DLD1 (cell line): ENCODE measurements around the gene ABCA6.
"Not testable (repeated sequence)": the region's sequence is repeated elsewhere in the genome, so short reads cannot be mapped to it uniquely, and the experiment has no call there.

Experiments used
- in situ Hi-C: cut with HindIII; loops from 2 replicates; pipeline ENCODE4 v1.10.0; 2017; ENCODE audit warnings: low sequenced_read_pairs

Gene ABCA6

DNA sequence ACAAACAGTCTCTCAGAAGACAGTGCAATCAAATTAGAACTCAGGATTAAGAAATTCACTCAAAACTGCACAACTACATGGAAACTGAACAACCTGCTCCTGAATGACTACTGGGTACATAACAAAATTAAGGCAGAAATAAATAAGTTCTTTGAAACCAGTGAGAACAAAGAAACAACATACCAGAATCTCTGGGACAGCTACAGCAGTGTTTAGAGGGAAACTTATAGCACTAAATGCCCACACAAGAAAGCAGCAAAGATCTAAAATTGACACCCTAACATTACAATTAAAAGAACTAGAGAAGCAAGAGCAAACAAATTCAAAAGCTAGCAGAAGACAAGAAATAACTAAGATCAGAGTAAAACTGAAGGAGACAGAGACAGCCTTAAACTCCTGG is 68.3 kb downstream of the ABCA6 start:
- in situ Hi-C loops = not testable (repeated sequence)

DNA sequence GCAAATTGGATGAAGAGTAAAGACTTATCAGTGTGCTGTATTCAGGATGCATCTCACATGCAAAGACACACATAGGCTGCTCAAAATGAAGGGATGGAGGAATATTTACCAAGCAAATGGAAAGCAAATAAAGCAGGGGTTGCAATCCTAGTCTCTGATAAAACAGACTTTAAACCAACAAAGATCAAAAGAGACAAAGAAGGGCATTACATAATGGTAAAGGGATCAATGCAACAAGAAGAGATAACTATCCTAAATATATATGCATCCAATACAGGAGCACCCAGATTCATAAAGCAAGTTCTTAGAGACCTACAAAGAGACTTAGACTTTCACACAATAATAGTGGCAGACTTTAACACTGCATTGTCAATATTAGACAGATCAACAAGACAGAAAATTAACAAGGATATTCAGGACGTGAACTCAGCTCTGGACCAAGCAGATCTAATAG is 68.9 kb downstream of the ABCA6 start:
- in situ Hi-C loops = not testable (repeated sequence)

DNA sequence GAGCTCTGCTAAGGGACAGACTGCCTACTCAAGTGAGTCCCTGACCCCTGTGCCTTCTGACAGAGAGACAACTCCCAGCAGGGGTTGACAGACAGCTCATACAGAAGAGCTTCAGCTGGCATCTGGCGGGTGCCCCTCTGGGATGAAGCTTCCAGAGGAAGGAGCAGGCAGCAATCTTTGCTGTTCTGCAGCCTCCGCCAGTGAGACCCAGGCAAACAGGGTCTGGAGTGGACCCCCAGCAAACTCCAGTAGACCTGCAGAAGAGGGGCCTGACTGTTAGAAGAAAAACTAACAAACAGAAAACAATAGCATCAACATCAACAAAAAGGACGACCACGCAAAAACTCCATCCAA is 70.5 kb downstream of the ABCA6 start:
- in situ Hi-C loops = not testable (repeated sequence)

DNA sequence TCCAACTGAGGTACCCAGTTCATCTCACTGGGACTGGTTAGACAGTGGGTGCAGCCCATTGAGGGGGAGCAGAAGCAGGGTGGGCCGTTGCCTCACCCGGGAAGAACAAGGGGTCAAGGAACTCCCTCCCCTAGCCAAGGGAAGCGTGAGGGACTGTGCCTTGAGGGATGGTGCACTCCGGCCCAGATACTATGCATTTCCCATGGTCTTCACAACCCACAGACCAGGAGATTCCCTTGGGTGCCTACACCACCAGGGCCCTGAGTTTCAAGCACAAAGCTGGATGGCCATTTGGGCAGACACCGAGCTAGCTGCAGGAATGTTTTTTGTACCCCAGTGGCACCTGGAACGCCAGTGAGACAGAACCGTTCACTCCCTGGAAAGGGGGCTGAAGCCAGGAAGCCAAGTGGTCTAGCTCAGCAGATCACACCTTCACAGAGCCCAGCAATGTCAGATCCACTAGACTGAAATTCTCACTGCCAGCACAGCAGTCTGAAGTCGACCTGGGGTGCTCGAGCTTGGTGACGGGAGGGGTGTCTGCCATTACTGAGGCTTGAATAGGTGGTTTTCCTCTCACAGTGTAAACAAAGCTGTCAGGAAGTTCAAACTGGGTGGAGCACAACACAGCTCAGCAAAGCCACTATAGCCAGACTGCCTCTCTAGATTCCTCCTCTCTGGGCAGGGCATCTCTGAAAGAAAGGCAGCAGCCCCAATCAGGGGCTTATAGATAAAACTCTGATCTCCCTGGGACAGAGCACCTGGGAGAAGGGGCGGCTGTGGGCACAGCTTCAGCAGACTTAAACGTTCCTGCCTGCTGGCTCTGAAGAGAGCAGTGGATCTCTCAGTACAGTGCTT is 71.1 kb downstream of the ABCA6 start:
- in situ Hi-C loops = not testable (repeated sequence)

DNA sequence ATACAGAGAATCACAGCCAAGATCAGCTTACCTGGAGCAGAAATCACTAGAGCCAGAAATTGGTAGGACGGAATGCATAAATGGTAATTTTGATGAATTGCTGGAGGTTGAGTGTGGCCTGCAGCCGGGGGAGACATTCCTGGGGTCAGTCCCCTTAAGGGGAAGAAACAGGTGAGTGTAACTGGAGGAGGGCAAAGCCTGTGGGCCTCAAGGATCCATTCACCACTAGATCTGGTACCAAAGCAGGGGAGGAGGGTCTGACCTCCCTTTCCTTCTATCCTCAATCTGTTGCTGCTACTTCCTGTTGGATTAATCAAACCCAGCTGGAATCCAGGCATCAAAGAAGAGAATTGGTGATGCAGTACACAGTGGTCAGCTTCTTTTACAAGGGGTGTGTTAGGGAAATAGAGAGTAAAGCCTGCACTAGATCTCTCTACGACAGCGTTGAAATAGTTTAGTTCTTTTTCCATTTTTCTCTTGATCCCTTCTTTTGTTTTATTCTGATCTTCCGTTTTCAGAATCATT is 72.4 kb downstream of the ABCA6 start:
- in situ Hi-C loops = no loop called here

DNA sequence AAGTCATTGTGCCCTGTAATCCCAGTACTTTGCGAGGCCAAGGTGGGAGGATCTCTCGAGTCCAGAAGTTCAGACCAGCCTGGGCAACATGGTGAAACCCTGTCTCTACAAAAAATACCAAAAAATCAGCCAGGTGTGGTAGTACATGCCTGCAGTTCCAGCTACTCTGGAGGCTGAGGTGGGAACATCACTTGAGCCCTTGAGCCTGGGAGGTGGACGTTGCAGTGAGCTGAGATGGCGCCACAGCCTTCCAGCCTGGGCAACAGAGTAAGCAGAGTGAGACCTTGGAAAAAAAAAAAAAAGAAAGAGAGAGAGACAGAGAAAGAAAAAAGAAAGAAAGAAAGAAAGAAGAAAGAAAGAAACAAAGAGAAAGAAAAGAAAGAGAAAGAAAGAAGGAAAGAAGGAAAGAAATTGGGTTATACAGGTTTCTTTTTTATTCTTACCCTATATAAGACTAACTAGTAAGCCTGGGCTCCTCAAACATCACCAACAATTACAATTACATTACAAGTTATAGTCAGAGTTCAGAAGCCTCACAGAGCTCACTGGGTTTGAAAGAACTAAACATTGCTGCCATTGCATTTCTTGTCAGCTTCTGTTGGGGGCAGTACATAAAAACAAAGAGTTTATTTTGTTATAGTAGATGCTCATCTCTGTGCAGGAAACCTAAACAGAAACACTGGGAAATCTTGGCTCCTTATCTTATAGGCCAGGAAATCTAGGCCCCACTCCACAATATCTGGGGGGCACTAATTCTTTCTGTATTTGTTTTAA is 74.2 kb downstream of the ABCA6 start:
- in situ Hi-C loops = no loop called here

DNA sequence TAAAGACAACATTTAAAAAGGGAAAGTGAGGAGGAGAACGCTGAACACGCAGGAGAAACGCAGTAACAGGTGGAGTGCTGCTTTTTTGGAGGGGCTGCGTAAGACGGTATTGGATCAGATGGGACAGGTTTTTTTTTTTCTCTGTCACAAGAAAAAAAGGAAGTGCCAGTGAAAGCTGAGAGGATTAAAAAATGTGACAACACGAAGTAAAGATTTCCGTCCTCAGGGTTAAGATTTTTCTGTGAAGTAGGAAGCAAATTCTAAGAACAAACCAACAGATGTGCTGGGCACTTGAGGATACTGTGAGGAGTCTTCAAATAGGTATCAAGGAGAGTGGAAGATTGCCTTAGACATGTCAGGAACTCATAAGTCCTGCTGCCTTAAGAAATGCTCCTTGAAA is 75.2 kb downstream of the ABCA6 start:
- in situ Hi-C loops = no loop called here

DNA sequence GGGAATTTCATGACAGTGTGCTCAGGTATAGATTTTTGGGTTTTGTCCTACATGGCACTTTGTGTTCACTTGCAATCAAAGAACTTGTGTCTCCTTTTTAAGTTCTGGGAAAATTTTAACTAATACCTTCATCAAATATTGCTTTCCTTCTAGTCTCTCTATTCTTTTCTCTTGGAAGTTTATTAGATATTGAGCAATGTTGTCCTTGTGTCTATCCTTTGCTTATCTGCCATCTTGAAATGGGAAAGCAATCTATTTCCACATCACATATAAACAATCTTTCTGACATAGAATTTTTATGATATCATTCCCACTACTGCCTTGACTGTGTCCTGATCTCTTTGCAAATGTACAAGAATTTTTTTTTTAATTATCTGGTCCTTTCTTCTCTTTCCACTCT is 76.6 kb downstream of the ABCA6 start:
- in situ Hi-C loops = no loop called here

DNA sequence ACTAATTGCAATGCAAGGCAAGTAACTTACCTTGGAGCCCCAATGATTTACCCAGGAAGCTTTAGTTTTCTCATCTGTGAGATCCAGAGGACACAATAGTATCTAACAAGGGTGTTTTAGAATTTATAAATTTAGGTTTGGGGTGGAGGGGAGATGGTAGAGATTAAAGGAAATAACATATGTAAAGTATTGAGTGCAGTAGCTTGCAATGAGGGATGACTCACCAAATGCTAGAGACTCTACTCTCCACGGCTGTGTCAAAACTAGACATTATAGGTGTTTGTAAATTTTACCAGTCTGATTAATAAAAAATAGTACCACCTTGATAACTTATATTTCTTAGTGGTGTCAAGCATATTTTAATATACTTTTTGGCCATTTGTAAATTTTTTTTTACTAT is 77.2 kb downstream of the ABCA6 start:
- in situ Hi-C loops = no loop called here

DNA sequence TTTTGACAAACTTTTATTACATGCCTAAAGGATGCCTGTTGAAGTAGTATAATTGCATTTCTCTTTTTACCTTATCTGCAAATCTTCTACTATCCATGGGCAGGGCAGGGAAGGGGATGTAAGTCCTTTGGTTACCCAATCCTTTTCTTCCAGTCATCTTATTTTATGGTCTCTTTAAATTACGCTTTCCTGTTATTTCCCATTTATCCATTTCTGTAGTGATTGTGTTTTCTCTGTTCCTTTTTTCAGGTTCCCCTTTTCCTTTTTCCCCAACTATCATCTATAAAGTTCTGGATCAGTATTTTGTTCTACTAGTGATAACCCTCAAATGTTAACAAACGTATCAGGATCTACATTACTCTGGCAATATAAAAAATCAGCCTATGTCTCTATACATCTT is 77.7 kb downstream of the ABCA6 start:
- in situ Hi-C loops = no loop called here

DNA sequence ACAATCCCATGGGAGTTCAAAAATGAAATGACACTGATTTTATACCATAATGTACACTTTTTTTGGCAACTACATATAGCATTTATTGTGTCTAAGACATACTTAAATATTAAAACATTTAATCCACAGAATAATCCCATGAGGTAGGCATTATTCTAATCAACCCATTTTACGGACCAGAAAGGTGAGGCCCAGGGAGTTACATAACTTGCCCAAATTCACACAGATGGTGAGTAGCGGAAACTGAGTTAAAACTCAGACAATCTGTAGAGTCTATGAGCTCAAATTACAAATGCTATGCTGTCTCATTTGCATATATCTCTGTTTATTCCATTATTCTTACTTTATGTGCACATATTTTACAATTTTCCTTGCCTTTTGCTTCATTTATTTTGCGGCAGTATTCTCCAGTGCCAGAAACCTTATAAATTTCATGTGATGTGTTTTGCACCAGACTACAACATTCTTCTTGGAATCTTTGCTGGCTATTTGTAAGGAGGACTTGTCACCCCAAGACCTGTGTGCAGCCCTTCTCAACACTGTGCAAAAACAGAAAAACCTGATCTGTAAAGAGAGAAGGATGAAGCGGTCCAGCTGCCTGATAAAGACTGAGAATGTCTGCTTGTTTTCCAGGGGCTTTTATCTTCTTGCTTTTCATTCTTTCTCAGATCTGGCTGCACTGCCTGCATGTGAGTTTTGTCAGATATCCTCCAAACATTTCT is 78.7 kb downstream of the ABCA6 start:
- in situ Hi-C loops = no loop called here

DNA sequence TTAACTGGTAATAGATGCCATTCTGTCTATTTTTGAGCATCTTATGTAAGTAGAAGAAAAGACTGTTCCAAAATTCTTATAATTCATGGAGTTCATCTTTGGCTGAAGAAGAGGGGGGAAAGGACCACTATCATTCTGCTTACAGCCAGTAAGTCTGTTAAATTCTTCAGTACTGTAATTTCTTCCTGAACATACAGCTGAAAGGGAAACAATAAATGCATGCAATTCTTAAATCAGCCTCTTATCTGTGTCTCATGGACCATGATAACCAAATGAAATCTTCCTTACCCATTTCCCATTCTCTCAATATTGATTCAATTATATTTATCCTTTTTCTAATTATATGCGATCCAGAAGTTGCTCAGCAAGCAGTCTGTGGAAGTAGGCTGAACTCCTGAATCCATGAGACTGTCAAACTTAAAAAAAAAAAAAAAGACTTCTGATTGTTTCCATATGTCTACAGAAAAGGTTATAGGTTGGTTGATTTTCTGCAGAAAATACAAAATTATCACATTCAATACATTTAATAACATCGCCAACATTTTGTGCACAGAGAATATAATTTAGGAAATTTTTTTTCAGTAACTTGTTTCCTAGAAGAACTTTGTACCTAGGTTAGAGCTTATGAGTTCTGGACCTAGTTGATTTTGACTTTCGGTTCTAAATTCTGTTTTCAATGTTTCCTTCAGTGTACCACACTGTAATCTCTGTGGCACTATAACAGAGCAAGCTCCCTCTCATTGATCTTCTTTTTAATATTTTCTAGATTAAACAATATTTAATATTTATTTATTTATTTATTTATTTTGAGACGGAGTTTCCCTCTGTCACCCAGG is 79.8 kb downstream of the ABCA6 start:
- in situ Hi-C loops = no loop called here

DNA sequence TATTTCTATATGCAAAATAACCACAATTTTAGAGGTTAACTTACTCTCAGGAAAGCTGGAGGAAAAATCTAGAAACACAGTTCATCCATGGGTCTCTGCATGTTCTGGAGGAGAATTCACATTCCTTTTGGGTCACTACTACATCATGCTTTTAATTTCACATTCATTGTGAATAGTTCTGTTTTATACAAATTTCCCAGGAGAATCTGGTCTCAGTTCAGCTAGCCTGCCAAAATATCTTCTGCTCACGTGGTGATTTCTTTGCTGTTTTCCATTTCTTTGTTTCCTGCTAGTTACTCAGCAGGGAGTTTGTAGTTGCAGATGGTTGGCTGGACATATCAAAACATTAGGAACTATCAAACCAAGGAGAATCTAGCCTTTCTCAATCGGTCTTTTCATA is 80.9 kb downstream of the ABCA6 start, which contains the start of gene ABCA9:
ABCA9 (minus strand) TSS at position 106 of the 400 bp plus-strand sequence. CDS start 9,801 bp downstream, outside the sequence.
- in situ Hi-C loops = no loop called here

DNA sequence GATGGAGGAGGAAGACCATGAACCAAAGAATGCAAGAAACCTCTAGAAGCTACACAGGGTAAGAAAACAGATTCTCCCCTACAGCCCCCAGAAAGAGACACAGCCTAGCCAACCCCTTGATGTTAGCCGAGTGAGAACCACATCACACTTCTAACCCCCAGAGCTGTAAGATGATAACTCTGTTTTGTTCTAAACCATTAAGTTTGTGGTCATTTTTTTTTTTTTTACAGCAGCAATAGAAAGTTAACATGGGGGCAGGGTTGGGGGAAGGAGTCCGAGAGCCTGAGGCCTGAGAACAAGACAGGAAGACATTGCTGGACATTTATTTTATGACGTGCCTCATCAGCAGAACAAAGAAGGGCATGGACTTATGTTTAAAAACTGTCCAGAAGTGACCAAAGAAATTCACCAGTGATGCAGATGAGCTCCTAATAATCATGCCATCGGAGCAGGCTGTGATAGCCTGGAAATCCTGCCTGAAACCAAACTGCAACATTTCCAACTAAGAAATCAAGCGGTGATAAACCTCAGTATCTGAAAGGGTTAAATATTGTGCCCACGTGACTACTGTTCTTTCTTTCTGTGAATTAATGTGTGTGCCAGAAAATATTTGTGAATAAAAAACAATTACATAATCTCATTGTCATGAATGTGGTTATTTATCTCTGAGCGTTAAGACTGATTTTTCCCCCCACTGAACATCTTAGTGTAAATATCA is 82.1 kb downstream of the ABCA6 start:
- in situ Hi-C loops = no loop called here

DNA sequence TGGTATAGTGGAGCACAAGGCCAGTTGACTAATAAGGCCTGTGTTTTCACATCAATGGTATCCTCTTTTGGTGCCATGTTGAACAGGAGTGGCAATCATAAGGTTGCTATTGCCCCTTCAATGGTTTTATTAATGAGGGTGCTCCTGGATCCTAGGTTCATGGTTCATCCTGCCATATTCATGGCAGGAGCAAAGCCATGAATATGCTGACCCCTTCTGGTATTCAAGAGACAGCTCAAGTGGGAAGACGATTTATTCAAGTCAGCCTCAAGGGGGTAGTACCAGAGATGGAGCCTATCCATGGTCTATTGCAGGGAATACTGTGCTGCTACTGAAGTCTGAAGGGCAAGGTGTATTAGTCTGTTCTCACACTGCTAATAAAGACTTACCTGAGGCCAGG is 83.5 kb downstream of the ABCA6 start:
- in situ Hi-C loops = no loop called here

DNA sequence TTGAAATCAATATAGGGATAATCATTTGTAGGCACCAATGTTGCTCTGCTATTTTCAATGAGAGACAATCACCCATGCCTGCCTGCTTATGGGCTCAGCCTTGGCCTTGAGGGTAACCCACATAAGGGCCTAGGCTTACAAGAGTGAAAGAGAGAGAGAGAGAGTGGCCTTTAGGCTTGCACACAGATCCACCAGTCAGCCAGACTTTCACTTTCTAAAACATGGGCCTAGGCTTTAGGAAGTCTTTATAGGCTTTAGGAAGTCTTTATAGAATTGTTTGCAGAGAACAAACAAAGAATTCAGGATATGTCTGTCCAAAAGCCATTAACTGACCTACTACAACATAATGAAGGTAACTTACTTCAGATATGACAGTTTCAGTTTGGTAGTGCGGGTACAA is 84.4 kb downstream of the ABCA6 start:
- in situ Hi-C loops = no loop called here

DNA sequence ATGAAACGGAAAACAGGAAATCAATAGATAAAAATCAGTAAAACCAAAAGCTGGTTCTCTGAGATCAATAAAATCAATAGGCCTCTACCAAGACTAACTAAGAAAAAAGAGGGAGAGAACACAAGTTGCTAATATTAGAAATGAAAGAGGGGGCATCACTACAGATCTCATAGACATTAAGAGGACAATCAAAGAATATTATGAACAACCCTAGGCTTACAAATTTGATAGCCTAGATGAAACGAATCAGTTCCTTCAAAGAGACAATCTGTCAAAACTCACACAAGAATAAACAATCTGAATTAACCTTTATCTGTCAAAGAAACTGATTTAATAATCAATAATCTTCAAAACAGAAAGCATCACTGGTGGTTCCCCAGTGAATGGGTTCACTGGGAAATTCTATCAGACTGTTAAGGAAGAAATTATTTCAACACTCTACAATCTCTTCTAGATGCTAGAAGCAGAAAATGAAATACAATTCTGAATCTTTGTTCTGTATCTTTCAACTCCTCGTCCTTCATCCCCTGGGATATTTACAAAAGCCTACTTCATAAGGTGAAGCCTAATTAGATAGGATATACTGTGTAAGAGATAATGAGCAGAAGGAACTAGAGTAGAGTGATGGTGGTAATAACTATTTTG is 85.4 kb downstream of the ABCA6 start:
- in situ Hi-C loops = no loop called here

DNA sequence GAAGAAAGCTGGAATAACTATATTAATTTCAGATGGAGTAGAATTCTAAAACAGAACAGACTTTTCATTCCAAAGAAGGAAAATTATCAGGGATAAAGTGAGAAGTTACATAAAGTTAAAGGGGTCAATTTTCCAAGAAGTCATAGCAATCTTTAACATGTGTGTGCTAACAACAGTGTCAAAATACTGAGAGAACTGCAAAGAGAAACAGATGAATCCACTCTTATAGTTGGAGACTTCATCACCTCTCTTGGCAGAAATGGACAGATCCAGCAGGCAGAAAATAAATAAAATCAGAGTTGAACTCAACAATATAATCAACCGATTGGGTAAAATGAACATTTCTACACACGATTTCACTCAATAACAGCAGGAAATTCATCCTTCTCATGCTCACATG is 86.4 kb downstream of the ABCA6 start:
- in situ Hi-C loops = no loop called here
